Measurements from ENCODE around the gene PCSK7.

Gene PCSK7

DNA sequence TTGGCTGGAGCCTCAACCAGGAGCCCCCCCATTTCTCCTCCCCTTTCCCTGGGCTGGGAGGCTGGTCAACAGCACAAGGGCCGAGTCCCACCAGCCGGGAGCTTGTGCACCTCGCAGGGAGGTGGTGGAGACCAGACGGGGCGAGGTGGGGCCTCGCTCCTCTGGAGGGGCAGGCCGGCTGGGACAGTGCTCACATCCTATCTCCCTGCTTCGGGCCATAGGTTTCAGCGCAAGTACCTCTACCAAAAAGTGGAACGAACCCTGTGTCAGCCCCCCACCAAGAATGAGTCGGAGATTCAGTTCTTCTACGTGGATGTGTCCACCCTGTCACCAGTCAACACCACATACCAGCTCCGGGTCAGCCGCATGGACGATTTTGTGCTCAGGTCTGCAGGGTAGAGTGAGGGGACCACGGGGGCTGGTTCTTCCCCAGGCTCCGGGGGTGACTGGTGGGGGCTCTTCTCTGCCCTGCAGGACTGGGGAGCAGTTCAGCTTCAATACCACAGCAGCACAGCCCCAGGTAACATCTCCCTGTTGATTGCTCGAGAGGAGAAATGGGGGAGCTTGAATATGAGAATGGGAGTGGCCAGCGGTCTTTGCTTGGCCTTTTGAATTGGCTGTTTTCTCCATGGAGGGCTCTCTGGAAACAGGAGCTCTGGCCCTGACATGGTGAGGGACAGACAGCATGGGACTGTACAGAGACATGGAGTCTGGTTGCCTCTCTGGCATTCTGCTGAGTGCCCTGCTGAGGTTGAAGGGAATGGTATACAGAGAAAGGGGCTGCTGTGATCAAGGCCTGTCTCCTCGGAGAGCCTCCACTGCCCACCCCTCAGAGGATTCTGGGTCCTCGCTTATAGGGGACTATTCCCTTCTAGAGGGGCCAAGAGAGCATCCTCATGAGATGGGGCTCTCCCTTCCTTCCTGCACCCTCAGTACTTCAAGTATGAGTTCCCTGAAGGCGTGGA lies 50.0 kb downstream of the PCSK7 start:
- DNase-seq, result no peak

DNA sequence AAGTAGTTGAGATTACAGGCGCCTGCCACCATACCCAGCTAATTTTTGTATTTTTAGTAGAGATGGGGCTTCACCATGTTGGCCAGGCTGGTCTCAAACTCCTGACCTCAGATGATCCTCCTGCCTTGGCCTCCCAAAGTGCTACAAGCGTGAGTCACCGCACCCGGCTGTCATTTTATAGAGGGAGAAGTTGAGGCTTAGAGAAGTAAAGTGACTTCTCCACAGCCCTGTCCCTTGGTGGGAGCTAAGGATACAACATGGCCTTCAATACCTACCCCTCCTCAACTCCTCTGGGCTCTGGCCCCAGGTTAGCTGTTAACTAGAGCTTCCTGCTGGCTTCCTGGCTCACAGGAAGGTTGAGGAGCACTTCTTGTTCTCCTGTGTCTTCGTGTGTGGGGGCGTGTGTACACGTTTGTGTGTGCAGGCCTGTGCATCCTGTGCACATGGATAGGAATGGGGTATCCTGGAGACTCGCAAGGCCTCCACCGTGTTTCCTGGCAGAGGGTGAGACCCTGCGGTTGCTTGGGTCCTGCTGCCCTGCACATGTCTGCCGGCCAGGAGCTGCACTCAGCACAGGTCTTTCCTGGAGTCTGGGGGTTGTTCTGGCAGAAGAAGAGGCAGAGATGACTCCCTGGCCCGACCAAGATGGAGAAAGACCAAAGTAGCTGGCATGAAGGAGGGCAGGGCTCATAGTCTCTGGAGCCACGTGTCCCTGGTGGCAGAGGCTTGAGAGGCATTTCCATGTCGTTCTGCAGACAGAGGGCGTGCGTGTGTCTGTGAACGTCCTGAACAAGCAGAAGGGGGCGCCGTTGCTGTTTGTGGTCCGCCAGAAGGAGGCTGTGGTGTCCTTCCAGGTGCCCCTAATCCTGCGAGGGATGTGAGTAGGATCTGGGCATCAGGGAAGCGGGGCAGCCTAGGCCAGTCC lies 51.0 kb downstream of the PCSK7 start:
- DNase-seq, result peak; percentile 24

DNA sequence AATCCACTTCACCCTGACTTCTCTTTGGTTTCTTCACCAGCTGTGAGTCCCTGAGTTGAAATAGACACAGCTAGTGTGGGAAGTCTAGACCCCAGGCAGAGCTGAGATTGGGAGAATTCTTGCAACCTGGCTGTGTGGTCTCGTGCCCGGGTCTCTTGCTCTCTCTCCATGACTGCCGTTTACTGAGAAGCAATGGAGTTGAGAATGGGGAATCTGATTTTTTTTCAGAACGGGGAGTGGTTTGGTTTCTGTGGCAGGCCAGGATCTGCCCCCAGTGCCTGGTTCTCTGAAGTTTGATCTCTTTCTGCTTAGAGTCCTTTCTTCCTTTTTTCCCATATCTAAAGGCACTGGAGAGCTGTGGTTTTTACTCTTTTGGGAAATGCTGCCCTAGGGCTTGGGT lies 51.9 kb downstream of the PCSK7 start:
- DNase-seq, result no peak

DNA sequence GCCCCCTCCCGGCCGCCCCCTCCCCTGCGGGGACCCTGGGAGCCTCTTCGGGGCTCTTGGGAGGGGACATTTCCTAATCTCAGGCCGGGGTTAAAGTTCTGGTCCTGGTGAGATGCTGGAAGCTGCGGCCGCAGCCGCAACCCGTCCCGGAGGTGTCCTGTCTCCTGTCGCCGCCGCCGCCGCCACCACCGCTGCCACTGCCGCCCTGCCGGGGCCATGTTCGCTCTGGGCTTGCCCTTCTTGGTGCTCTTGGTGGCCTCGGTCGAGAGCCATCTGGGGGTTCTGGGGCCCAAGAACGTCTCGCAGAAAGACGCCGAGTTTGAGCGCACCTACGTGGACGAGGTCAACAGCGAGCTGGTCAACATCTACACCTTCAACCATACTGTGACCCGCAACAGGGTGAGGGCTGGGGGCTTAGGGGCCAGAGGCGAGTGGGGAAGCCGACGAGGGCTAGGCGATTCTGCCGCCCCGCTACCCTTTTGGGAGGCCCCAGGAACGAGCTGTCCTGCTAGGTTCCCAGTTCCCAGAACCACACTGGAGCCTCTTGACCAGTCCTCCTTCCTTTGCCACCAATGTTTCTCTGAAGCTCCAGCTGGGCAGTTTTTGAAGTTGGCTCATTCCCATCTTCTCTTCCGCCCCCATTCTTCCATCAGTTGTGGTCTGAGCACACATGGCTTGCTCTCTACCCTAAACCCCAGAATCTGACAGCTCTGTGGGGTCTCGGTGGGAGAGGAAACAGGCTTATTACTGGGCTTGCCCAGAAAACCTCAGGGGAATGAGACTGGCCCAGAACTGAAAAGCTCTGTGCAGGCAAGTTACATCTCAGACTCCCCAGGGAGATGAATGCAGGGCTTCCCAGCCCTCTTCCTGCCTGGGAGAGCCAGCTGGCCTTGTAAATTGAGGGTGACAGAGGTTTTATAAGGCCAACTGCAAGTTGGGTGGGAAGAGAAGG lies 52.5 kb downstream of the PCSK7 start:
- no peak for DNase-seq

DNA sequence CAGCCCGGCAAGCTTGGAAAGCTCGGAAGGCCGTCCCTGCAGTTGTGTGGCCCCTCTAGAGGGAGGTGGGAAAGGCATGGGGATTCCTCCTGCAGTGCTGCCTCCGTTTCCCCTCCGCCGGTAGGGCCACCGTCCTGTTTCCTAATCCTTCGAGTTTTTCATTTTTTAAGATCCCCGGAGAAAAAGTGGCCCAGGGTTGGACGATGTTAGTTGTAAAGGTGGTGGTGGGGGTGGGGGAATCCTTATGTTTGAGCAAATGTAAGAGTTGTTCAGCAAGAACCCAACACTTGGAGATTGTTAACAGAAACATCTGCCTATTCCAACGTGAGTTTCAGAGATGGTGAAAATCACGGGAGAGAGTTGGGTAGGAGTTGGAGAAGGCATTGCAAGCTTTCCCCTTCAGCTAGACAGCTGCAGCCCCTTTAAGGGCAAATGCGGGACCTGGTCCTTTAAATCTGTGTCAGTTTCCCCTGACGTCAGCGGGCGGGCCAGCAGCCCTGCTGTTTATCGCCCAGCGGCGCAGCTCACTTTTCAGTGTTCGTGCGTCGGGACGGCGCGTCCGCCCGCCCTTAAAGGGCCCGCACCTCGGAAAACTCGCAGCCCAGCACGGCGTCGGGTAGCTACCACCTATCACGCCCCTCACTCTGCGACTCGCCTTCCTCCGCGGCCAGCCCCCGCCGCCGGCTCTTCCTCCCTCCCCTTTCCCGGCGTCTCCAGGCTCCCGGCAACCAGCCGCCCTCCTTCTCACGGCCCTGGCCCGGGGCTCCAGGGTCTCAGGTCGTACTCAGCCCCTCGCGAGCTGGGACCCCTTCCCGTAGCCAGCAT lies 53.5 kb downstream of the PCSK7 start, which contains the start of gene SIDT2:
SIDT2 (plus strand) TSS at position 534 of the 825 bp plus-strand sequence. CDS start 521 bp downstream, outside the sequence.
- DNase-seq, result peak; percentile 54

DNA sequence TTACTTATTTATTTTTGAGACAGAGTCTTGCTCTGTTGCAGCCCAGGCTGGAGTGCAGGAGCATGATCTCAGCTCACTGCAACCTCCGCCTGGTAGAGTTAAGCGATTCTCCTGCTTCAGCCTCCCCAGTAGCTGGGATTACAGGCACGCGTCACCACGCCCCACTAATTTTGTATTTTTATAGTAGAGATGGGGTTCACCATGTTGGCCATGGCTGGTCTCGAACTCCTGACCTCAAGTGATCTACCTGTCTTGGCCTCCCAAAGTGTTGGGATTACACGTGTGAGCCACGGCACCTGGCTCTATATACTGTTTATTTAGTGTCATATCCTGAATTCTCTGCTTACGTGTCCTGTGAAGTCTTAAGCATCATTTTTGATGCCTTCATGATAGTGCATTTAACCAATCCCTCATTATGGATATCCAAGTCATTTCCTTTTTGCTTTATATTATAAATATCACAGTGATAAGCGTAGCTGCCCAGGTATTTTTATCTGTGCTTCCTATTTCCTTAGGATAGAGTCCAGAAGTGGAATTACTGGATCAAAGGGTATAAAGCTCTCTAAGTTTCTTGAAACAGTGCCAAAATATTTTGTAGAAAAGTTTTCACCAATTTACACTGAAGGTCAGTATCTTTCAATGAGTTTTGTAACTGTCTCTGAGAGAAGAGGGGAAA lies 54.2 kb downstream of the PCSK7 start:
- no peak for DNase-seq

DNA sequence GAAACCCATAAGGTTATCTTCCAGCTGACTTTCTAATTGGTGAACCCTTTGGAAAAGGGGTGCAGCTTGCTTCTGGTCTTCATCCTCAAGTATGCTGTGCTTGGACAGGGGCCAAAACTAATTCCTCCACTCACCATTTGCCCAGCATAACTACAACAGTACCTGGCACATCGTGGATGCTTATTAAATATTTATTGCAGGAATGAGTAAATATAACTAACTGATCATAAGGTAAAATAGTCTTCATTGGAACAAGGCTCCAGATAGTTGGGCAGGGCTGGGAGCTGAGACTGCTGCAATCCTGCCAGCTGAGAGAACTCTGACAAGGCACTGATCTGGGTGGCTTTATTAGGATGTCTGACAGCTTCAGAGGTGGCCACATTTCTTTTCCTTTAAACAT lies 55.7 kb downstream of the PCSK7 start:
- no peak for DNase-seq

DNA sequence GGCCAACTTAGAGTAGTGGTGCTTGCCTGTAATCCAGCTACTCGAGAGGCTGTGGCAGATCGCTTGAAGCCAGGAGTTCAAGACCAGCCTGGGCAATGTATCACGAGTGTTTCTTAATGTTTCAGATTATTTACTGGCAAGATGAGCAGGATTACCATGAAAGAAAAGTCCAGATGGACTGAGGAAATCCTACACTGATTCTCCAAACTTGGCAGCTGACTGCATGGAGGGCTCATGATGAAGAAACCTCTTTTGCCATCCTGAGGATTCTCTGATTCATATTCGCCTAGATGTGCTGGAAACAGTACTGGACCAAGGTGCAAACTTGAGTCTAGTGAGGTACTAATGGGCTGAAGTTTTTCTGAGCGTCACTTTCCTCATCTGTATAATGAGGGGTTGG lies 56.1 kb downstream of the PCSK7 start:
- no peak for DNase-seq

DNA sequence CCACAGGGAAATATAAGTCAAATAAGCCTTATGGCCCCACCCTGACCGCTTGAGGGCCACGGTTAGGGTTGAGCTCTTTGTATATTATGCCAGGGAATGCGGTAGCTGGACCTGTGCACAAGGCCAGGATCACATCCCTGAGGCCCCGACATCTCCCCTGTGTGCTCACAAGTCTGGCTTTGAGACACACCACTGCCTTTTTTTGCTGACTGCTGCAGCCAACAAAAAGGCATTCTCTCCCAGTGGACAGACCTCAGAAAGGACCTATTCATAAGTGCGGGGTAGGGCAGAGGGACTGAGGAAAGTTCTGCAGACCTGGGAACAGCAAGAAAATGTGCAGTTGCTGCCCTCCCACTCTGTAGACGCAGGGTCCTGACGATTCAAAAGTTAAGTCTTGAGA lies 56.8 kb downstream of the PCSK7 start:
- no peak for DNase-seq

DNA sequence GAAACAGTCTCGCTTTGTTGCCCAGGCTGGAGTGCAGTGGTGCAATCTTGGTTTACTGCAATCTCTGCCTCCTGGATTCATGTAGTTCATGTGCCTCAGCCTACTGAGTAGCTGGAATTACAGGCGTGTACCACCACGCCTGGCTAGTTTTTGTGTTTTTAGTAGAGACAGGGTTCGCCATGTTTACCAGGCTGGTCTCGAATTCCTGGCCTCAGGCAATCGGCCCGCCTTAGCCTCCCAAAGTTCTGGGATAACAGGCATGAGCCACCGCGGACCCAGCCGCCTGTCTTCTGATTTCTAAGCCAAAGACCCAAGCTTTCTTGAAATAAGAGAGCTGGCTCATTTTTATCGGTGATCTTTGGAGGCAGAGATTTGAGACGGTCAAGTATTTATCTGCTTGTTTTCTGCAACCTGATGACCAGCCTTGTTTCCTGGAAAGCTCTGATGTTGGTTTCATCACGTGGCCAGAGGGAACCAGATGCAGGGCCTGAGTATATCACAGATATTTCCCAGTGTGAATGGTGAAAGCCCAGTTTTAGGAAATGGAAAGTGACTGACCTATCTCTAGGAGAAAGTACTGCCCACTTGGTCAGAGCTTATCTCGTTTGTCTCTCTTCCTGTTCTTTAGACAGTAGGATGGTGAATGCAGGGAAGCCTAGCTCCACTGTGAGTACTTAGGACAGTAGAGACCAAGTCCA lies 59.0 kb downstream of the PCSK7 start:
- no peak for DNase-seq

DNA sequence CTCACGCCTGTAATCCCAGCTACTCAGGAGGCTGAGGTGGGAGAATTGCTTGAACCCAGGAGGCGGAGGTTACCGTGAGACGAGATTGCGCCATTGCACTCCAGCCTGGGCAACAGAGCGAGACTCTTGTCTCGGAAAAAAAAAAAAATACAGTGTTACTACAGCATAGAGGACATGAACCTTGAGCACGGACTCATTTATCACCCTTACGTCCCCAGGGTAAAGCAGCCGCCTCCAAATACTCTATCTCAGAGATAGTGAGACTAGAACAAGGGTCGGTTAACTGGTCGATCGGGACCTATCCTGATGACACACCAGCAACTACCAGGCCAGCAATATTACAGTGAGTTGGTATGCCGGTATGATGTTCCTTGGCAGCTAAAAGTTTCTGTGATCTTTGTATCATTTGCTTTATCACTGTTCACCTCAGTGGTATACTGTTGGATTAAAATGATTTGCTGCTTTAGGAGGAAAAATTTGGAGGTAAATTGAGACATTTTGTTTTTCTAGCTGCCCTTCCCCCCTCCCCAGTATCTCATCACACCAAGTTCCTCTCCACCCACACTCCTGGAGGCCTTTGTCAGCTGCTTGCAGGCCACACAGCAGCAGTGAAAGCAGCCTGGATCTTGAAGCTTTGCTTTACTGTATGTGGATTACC lies 60.3 kb downstream of the PCSK7 start:
- DNase-seq, result no peak

DNA sequence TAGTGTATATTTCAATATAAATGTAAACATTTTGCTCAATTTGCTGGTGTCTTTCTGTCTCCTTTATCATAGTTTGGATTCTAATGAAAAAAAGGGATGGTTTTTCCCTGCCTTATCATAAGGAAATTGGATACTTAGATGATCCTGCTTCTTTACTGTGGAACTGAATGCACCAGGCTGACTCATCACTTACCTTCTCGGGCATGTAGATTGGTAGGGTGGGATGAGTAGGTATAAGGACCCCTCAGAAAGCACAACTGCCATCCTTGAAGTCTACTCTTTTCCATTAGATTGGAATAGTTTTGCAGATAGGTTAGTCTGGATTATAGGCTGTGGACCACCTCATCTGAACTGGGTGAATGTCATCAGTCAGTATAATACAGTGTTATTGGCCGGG lies 60.9 kb downstream of the PCSK7 start:
- DNase-seq, result no peak

DNA sequence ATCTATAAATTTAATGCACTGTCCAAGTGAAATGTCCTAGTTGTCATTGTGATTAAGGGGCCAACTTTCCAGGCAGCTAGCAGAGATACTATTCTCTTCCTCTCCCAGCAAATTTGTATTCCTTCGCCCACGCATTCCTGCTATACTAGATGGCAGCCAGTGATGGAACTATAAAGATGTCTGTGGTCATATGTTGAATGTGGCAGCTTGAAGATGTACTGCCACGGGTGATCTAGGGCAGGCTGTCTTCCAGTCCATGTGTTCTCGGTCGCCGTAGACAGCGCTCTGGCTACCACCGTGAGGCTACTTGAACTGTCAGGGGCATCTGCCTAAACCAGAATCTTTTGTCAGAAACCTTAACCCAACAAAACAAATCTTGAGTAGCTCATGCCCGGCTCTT lies 61.7 kb downstream of the PCSK7 start:
- DNase-seq, result no peak

DNA sequence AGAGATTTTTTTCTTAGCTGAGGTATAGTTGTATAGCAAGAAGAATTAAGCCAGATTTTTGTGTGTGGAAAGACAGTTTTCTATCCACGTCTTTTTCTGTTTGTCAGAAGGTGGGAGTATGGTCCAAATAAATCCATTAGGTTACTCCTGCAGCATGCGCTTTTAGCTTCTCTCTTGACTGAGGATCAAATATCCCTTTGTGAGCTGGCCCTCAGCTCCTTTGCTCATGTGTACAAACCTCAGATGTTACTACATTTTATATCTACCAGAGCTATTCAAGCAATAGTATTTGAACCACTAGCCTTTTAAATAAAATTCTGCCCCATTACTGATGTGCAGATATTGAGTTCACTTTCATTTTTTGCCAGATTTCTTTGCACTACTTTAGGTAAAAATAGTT lies 62.1 kb downstream of the PCSK7 start:
- no peak for DNase-seq

DNA sequence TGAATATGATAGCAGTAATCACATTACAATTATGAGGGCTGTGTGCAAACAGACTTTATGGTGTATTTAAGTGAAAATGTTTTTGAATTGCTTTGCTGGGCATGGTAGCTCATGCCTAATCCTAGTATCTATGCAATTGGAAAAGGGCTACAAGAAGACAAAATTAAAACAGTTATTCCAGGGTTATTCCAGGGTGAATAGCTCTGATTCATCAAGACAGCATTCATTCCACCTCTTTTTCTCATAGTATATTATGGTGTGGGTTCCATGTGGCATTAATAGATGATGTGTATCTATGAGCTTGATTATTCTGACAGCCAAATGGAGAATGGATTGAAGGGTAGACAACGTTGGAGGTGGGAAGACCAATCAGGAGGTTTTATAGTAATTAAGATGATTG lies 65.4 kb downstream of the PCSK7 start:
- no peak for DNase-seq

DNA sequence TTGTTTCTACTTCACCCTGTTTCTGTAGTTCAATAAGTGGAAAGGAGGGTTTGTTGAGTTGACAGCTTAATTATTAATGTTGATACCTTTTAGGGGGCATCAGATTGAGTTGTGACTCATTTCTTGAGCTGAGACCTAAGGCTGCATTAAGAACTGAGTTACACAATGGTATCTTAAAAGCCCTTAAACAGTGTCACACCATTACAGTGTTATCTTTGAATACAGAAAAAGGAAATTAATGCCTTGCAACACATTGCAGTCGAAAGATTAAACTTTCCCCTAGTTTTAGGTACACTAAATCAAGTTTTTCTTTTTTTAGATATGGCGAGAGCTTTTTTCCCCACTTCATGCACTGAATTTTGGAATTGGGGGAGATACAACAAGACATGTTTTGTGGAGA lies 71.0 kb downstream of the PCSK7 start:
- no peak for DNase-seq

DNA sequence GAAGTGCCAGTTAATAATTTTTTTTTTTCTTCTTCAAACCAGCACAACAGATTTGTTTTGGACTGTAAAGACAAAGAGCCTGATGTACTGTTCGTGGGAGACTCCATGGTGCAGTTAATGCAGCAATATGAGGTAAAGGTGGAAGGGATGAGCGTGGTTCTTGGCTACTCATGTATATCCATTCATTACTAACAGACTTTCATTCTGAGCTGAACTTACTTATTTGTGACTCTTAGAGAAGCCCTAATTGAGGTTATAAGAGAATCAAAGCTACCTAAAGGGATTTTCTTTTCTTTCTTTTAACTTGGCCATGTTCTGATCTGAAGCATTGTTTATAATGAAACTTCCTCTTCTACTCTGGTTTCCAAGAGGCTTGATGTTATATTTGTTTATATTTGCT lies 72.0 kb downstream of the PCSK7 start:
- DNase-seq, result no peak

DNA sequence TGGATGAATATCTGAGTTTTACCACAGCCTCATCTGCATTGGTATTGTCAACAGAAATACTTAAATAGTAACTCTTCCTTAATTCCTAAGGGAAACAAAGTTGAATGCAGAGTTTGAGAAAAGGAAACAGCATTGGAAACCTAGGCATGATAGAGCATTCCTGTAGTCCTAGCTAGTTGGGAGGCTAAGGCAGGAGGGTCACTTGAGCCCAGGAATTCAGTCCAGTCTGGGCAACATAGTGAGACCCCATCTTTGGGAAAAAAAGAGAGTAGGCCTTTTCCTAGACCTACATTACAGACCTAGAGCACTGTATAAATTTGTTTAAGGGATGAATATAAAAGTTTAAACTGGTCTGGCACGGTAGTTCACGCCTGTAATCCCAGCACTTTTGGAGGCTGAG lies 74.4 kb downstream of the PCSK7 start:
- DNase-seq, result no peak

DNA sequence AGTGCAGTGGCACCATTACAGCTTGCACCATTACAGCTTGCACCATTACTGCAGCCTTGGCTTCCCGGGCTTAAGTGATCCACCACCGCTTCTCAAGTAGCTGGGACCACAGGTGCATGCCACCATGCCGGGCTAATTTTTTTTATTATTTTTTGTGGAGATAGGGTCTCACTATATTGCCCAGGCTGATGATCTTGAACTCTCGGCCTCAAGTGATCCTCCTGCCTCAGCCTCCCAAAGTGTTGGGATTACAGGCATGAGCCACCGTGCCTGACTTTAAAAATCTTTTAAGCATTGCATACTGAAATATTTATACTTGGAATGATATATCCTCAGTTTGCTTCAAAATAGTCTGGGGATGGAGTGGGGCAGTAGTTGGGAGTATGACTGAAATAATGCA lies 77.4 kb downstream of the PCSK7 start:
- no peak for DNase-seq
